ENCODE data around the gene NEK8. TPM values are rescaled to one million over a fixed set of nuclear protein-coding genes. Genes with fewer than 3 reads are reported as not detected.

Gene NEK8
- total and polyA plus RNA-seq, 9 donors, result 1.9 to 8.3 (median 3.2) TPM

DNA sequence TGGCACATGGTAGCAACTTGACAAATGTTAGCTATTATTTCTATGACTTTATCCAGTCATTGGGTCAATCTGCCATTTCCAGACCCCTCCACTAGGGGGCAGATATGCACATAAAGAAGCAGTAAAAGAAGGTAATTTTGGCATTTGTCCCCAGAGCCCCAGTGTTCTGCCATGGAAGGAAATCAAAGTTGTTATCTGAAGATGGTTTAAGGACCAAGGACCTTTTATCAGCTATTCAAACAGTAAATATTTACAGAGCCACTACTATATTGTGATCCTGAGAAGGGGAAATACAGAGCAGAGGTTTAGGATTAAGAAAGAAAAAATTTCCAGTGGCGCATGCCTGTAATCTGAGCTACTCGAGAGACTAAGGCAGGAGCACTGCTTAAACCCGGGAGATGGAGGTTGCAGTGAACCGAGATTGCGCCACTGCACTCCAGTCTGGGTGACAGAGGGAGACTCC is 35.2 kb downstream of the NEK8 start:
- intact Hi-C loops (cut with DNase I), result loop anchor here in 3 of 4 donors (5.0 to 10.0 kb wide), 3 partner anchors 91 to 151 kb away; partner anchors contain the start of genes DHRS13 (in 1 of the 3) and ERAL1 (in 1 of the 3)
- WGBS, 3 donors, result 50 to 62% (median 56%) methylated on average over 5 of the region's 5 CpGs

DNA sequence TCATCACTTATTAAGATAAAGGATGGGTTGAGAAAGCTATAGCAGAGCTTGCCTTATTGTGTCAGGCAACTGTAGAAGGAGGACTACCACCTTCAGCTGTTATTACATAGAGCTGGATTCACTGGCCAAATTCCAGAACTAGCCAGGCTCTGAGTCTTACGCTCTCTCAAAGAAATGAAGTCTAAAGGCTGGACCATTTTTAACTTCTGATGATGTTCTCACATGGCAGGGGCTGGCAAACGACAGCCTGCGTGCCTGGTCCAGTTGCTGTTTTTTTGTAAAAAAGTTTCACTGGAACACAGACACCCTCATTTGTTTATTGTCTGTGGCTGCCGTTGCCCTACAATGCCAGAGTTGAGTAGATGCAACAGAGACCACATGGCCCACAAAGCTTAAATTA is 36.5 kb downstream of the NEK8 start:
- Histone ChIP-seq H3K36me3 (no peaks in the 10 kb centered on the region), H3K4me1 (ENCODE audit: insufficient read depth) (no peaks in the 10 kb centered on the region), H3K4me3 (no peak overlapping the region), H3K9me3 (no peaks in the 10 kb centered on the region), H3K27ac (no peak overlapping the region), H3K27me3 (no peaks in the 10 kb centered on the region)
- DNase-seq, result no peak
- TF ChIP-seq EP300 (IDR thresholded peaks at IDR 0.05) (no peak), POLR2A (IDR thresholded peaks at IDR 0.05) (no peak)
- TF ChIP-seq, protein P1, sequence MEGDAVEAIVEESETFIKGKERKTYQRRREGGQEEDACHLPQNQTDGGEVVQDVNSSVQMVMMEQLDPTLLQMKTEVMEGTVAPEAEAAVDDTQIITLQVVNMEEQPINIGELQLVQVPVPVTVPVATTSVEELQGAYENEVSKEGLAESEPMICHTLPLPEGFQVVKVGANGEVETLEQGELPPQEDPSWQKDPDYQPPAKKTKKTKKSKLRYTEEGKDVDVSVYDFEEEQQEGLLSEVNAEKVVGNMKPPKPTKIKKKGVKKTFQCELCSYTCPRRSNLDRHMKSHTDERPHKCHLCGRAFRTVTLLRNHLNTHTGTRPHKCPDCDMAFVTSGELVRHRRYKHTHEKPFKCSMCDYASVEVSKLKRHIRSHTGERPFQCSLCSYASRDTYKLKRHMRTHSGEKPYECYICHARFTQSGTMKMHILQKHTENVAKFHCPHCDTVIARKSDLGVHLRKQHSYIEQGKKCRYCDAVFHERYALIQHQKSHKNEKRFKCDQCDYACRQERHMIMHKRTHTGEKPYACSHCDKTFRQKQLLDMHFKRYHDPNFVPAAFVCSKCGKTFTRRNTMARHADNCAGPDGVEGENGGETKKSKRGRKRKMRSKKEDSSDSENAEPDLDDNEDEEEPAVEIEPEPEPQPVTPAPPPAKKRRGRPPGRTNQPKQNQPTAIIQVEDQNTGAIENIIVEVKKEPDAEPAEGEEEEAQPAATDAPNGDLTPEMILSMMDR (IDR thresholded peaks at IDR 0.05), result no peak
- intact Hi-C loops (cut with DNase I), result loop anchor here in 2 of 4 donors (10.0 kb wide), 2 partner anchors 90 to 150 kb away; partner anchors contain the start of gene ERAL1 (in 1 of the 2)
- WGBS, 3 donors, result 71 to 76% (median 73%) methylated on average over 4 of the region's 4 CpGs

More for the DNA sequence above, 35.2 kb downstream of the NEK8 start:
- TF ChIP-seq, protein P1 (IDR thresholded peaks at IDR 0.05), result peak; percentile 78 to 90 (median 84)
- no peak for TF ChIP-seq EP300 (IDR thresholded peaks at IDR 0.05)
- H3K27ac ChIP-seq, result no peak overlapping the region
- no peaks in the 10 kb centered on the region for H3K9me3 ChIP-seq
- H3K4me1 ChIP-seq (ENCODE audit: insufficient read depth), result no peaks in the 10 kb centered on the region
- H3K4me3 ChIP-seq, result no peak overlapping the region
- DNase-seq, result peak in 4 of 5 donors; percentile 60 to 88 (median 72)
- H3K27me3 ChIP-seq, result no peaks in the 10 kb centered on the region
- no peaks in the 10 kb centered on the region for H3K36me3 ChIP-seq

DNA sequence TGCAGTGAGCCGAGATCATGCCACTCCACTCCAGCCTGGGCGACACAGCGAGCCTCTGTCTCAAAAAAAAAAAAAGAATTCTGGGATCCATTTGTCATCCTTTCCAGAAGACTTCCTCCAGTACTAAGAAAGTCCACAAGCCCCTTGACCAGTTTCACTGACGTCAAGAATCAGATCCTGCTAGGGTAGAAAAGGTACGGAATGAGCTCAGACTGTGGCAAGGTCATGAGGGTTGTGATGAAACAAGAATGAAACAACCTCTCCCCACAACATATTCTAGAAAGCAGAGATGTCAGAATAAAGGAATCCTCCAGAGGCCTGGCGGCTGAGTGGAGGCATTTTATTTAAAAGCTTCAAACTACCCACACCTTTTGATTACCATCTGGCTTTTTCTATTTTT is 45.1 kb downstream of the NEK8 start:
- TF ChIP-seq, protein P1 (IDR thresholded peaks at IDR 0.05), result no peak
- TF ChIP-seq POLR2A (IDR thresholded peaks at IDR 0.05), result no peak
- no peak for TF ChIP-seq EP300 (IDR thresholded peaks at IDR 0.05)
- Histone ChIP-seq H3K4me1 (ENCODE audit: insufficient read depth) (no peaks in the 10 kb centered on the region), H3K27me3 (no peaks in the 10 kb centered on the region), H3K4me3 (no peak overlapping the region), H3K27ac (no peak overlapping the region), H3K9me3 (no peaks in the 10 kb centered on the region), H3K36me3 (no peaks in the 10 kb centered on the region)
- intact Hi-C loops (cut with DNase I), result no loop called here
- 84 to 92% (median 88%) methylated on average over 6 of the region's 6 CpGs for WGBS, 3 donors
- DNase-seq, result no peak

DNA sequence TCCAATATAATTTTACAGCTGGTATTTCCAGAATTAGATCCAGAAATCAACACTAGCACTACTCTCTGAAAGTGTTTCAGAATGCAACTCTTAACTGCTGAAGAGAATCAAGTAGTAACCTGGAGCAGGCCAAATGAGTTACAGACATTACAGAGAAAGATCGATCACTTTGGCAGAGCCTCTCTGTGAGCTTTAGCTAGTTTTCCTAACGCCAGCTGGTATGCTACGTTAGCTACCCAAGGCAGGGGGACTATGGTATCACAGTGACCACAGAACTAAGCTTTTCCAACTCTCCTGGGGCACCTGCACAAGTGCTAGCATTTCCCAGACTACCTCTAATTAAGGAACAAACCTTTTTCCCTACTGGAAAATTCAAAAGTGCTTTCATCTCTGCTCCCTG is 45.6 kb downstream of the NEK8 start:
- Histone ChIP-seq H3K9me3 (no peaks in the 10 kb centered on the region), H3K36me3 (no peaks in the 10 kb centered on the region), H3K27ac (no peak overlapping the region), H3K4me1 (ENCODE audit: insufficient read depth) (no peaks in the 10 kb centered on the region), H3K4me3 (no peak overlapping the region), H3K27me3 (no peaks in the 10 kb centered on the region)
- no peak for DNase-seq
- WGBS, 3 donors, result 72 to 81% (median 79%) methylated on average over 3 of the region's 3 CpGs
- TF ChIP-seq EP300 (IDR thresholded peaks at IDR 0.05) (no peak), POLR2A (IDR thresholded peaks at IDR 0.05) (no peak)
- TF ChIP-seq, protein P1 (IDR thresholded peaks at IDR 0.05), result no peak
- intact Hi-C loops (cut with DNase I), result no loop called here
